Keratinocyte (primary cell): ENCODE data around the gene SPG11. TPM values are rescaled to one million over a fixed set of nuclear protein-coding genes. Genes with fewer than 3 reads are reported as not detected.

ENCODE experiments used
- DNase-seq: peaks from one replicate; pipeline ENCODE4 v3.0.0-alpha.2; 2011; ENCODE audit warnings: low read depth, missing footprints, low spot score
- FAIRE-seq: peaks from 2 replicates; lab custom pipeline; 2011; peaks lifted over from hg19 to GRCh38; lab: Jason Lieb, UNC
- H2AFZ ChIP-seq: 2 replicates; pipeline ENCODE4 v1.6.0; 2012; ENCODE audit warnings: low read length, control low read depth, inconsistent platforms; ENCODE audit not compliant: control insufficient read depth
- H3K27ac ChIP-seq: 2 replicates; pipeline ENCODE4 v1.5.1; 2011; ENCODE audit warnings: low read length; ENCODE audit not compliant: control insufficient read depth, insufficient read depth
- H3K27me3 ChIP-seq: 3 replicates; pipeline ENCODE4 v1.6.0; 2011; ENCODE audit warnings: low read length; ENCODE audit not compliant: control insufficient read depth, insufficient read depth; ENCODE audit errors: extremely low read depth
- H3K36me3 ChIP-seq, 2 experiments: 2 replicates in 1 of 2; 3 replicates in 1 of 2; pipeline ENCODE4 v1.5.1; 2011; ENCODE audit warnings: low read length in 2 of 2, mild to moderate bottlenecking in 1 of 2; ENCODE audit not compliant: control insufficient read depth in 2 of 2, insufficient read depth in 2 of 2; ENCODE audit errors: extremely low read depth in 1 of 2
- H3K4me1 ChIP-seq: 3 replicates; pipeline ENCODE4 v1.5.1; 2011; ENCODE audit warnings: low read length; ENCODE audit not compliant: control insufficient read depth, insufficient read depth; ENCODE audit errors: extremely low read depth
- H3K4me2 ChIP-seq: 3 replicates; pipeline ENCODE4 v1.6.0; 2011; ENCODE audit warnings: low read depth, low read length; ENCODE audit not compliant: control insufficient read depth, insufficient read depth; ENCODE audit errors: extremely low read depth
- H3K4me3 ChIP-seq, 3 experiments: fragments of 200-600 bp in 1 of 3; sonication (generic) in 1 of 3; 2 replicates in 2 of 3; 3 replicates in 1 of 3; pipeline ENCODE4 v1.5.1; 2011 to 2016; ENCODE audit warnings: low read length in 3 of 3, mild to moderate bottlenecking in 3 of 3, control low read depth in 2 of 3, inconsistent platforms in 1 of 3, low read depth in 1 of 3, mixed read lengths in 1 of 3, mixed run types in 1 of 3, moderate library complexity in 1 of 3; ENCODE audit not compliant: control insufficient read depth in 2 of 3, insufficient read depth in 2 of 3; ENCODE audit errors: extremely low read depth in 1 of 3
- H3K79me2 ChIP-seq: 2 replicates; pipeline ENCODE4 v1.6.0; 2012; ENCODE audit warnings: low read length; ENCODE audit not compliant: control insufficient read depth, insufficient read depth
- H3K9ac ChIP-seq: 3 replicates; pipeline ENCODE4 v1.6.0; 2011; ENCODE audit warnings: low read length; ENCODE audit not compliant: control insufficient read depth, insufficient read depth; ENCODE audit errors: extremely low read depth
- H3K9me1 ChIP-seq: 3 replicates; pipeline ENCODE4 v1.6.0; 2011; ENCODE audit warnings: low read length; ENCODE audit not compliant: control insufficient read depth, insufficient read depth; ENCODE audit errors: extremely low read depth
- H3K9me3 ChIP-seq: 2 replicates; pipeline ENCODE4 v1.5.1; 2012; ENCODE audit warnings: low read depth, low read length; ENCODE audit not compliant: control insufficient read depth
- H4K20me1 ChIP-seq: 3 replicates; pipeline ENCODE4 v1.6.0; 2011; ENCODE audit warnings: low read length; ENCODE audit not compliant: control insufficient read depth, insufficient read depth; ENCODE audit errors: extremely low read depth
- EZH2 ChIP-seq: IDR thresholded peaks from one replicate; pipeline ENCODE4 v1.6.1; 2012; ENCODE audit warnings: inconsistent platforms, mild to moderate bottlenecking, low read length, moderate library complexity
- dilution Hi-C: fragments of 300-500 bp; cut with MboI; formaldehyde crosslinking; loops from one replicate; pipeline ENCODE4 v1.7.0; 2020; ENCODE audit warnings: low sequenced_read_pairs; ENCODE audit not compliant: extremely low pct_ligation_motif_present
- polyA plus RNA-seq, 5 experiments: library from polyadenylated mRNA; depleted of rRNA in 3 of 5; stranded (reverse) in 3 of 5; stranded (forward) in 1 of 5; unstranded in 1 of 5; fragments of >200 nt; gene quantifications; 1 replicate in 1 of 5; 2 replicates in 3 of 5; 3 replicates in 1 of 5; pipeline versions ENCODE4 v1.2.1 to v1.2.3, GENCODE V29; 2011 to 2012; ENCODE audit warnings: missing spikeins in 2 of 5, low read depth in 1 of 5, low replicate concordance in 1 of 5
- TF ChIP-seq, protein P1 (sequence below), 3 experiments: IDR thresholded peaks in 1 of 3; conservative IDR thresholded peaks in 1 of 3; optimal IDR thresholded peaks in 1 of 3; 2 replicates in 2 of 3; 3 replicates in 1 of 3; pipeline versions ENCODE3 to v1.5.1; 2011; ENCODE audit warnings: low read length in 3 of 3, mild to moderate bottlenecking in 3 of 3, moderate library complexity in 2 of 3, control low read depth in 1 of 3, inconsistent platforms in 1 of 3; ENCODE audit not compliant: insufficient read depth in 2 of 3; ENCODE audit errors: extremely low read depth in 1 of 3

Gene SPG11
- polyA plus RNA-seq, 1 donor (not counting 4 experiments of a cell fraction or from before 2014, with no cell fraction given) = 41.5 TPM

DNA sequence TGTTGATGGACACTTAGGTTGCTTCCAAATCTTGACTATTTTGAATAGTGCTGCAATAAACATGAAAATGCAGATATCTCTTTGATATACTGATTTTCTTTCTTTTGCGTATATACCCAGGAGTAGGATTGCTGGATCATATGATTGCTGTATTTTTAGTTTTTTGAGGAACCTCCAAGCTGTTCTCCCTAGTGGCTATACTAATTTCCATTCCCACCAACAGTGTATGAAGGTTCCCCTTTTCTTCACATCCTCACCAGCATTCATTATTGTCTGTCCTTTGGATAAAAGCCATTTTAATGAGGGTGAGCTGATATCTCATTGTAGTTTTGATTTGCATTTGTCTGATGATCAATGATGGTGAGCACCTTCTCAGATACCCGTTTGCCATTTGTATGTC lies 35.2 kb upstream of the SPG11 start:
- Histone ChIP-seq H3K9me3 (no peaks in the 10 kb centered on the region), H3K27ac (no peak overlapping the region), H3K4me1 (no peaks in the 10 kb centered on the region), H2AFZ (no peak overlapping the region), H3K9me1 (no peaks in the 10 kb centered on the region), H3K36me3 (no peaks in the 10 kb centered on the region), H3K79me2 (no peaks in the 10 kb centered on the region), H3K27me3 (no peaks in the 10 kb centered on the region), H3K4me2 (no peak overlapping the region), H4K20me1 (no peaks in the 10 kb centered on the region), H3K9ac (no peak overlapping the region), H3K4me3 (no peak overlapping the region)
- TF ChIP-seq, protein P1, sequence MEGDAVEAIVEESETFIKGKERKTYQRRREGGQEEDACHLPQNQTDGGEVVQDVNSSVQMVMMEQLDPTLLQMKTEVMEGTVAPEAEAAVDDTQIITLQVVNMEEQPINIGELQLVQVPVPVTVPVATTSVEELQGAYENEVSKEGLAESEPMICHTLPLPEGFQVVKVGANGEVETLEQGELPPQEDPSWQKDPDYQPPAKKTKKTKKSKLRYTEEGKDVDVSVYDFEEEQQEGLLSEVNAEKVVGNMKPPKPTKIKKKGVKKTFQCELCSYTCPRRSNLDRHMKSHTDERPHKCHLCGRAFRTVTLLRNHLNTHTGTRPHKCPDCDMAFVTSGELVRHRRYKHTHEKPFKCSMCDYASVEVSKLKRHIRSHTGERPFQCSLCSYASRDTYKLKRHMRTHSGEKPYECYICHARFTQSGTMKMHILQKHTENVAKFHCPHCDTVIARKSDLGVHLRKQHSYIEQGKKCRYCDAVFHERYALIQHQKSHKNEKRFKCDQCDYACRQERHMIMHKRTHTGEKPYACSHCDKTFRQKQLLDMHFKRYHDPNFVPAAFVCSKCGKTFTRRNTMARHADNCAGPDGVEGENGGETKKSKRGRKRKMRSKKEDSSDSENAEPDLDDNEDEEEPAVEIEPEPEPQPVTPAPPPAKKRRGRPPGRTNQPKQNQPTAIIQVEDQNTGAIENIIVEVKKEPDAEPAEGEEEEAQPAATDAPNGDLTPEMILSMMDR (optimal IDR thresholded peaks at IDR 0.05 in 1 of 3, IDR thresholded peaks at IDR 0.05 in 1 of 3, conservative IDR thresholded peaks at IDR 0.05 in 1 of 3; ENCODE audit: extremely low read depth in 1 of 3, insufficient read depth in 2 of 3, low read length in 3 of 3) = no peak
- TF ChIP-seq EZH2 = no peak
- no peak for FAIRE-seq
- dilution Hi-C loops = no loop called here
- no peak for DNase-seq

DNA sequence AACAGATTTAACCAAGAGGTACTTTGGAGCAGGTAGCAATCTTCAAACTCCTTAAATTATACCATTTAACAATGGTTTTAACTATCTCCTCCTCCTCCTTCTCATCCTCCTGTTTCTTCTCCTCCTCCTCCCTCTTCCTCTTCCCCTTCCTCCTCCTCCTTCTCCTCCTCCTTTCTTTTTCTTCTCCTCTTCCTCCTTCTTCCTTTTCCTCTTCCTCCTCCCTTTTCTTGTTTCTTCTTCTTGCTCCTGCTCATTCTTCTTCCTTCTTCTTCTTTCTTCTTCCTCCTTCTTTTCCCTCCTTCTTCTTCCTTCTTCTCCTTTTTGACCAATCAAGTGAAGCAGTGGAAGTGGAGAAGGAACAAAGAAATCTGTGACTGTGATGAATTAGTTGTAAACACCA lies 33.6 kb upstream of the SPG11 start:
- H4K20me1 ChIP-seq = no peaks in the 10 kb centered on the region
- dilution Hi-C loops = no loop called here
- no peaks in the 10 kb centered on the region for H3K79me2 ChIP-seq
- no peaks in the 10 kb centered on the region for H3K4me1 ChIP-seq
- DNase-seq (no peak), FAIRE-seq (no peak)
- TF ChIP-seq, protein P1 (optimal IDR thresholded peaks at IDR 0.05 in 1 of 3, IDR thresholded peaks at IDR 0.05 in 1 of 3, conservative IDR thresholded peaks at IDR 0.05 in 1 of 3; ENCODE audit: extremely low read depth in 1 of 3, insufficient read depth in 2 of 3, low read length in 3 of 3) = no peak
- no peak for TF ChIP-seq EZH2
- no peak overlapping the region for H2AFZ ChIP-seq
- H3K4me2 ChIP-seq = no peak overlapping the region
- no peak overlapping the region for H3K27ac ChIP-seq
- H3K4me3 ChIP-seq = no peak overlapping the region
- no peak overlapping the region for H3K9ac ChIP-seq
- H3K9me3 ChIP-seq = no peaks in the 10 kb centered on the region
- H3K36me3 ChIP-seq = no peaks in the 10 kb centered on the region
- H3K9me1 ChIP-seq = no peaks in the 10 kb centered on the region
- no peaks in the 10 kb centered on the region for H3K27me3 ChIP-seq
